MCF 10A (cell line): ENCODE data around the gene GPX4. TPM values are rescaled to one million over a fixed set of nuclear protein-coding genes. Genes with fewer than 3 reads are reported as not detected.
"Not testable (repeated sequence)": the region's sequence is repeated elsewhere in the genome, so short reads cannot be mapped to it uniquely, and the experiment has no call there.

ENCODE experiments used
- BruUV-seq: library from RNA; stranded (reverse); fragments of 400-500 nt; replicated peaks from 2 replicates; lab custom pipeline; 2021; lab: Mats Ljungman, UMichigan
- CTCF ChIA-PET: fragments of 300-600 bp; sonication (Branson Sonifier 250); formaldehyde crosslinking; extraction: SDS; loops from one replicate; lab custom pipeline; 2021; ENCODE audit warnings: antibody characterized with exemption, inconsistent platforms; lab: Yijun Ruan, JAX
- POLR2A ChIA-PET: fragments of 300-600, 350-650 bp; sonication (Branson Sonifier 250); formaldehyde crosslinking; extraction: SDS; loops from one replicate; lab custom pipeline; 2020; ENCODE audit warnings: antibody characterized with exemption, inconsistent platforms; lab: Yijun Ruan, JAX
- DNase-seq: peaks from one replicate; pipeline ENCODE4 v3.0.0-alpha.2; 2018; ENCODE audit not compliant: unreplicated experiment
- H3K27ac Mint-ChIP-seq: one replicate; pipeline ENCODE4 v1.8.0; 2022; ENCODE audit warnings: mild to moderate bottlenecking, low read depth, mixed read lengths; ENCODE audit not compliant: unreplicated experiment
- H3K27me3 Mint-ChIP-seq: one replicate; pipeline ENCODE4 v1.8.0; 2022; ENCODE audit warnings: mixed read lengths; ENCODE audit not compliant: insufficient read depth, unreplicated experiment
- H3K36me3 Mint-ChIP-seq: one replicate; pipeline ENCODE4 v1.8.0; 2022; ENCODE audit warnings: mild to moderate bottlenecking, moderate library complexity, mixed read lengths; ENCODE audit not compliant: insufficient read depth, unreplicated experiment
- H3K4me1 Mint-ChIP-seq: one replicate; pipeline ENCODE4 v1.8.0; 2022; ENCODE audit warnings: mixed read lengths; ENCODE audit not compliant: insufficient read depth, unreplicated experiment
- H3K4me3 Mint-ChIP-seq: one replicate; pipeline ENCODE4 v1.8.0; 2022; ENCODE audit warnings: mild to moderate bottlenecking, moderate library complexity, mixed read lengths; ENCODE audit not compliant: unreplicated experiment
- H3K9me3 Mint-ChIP-seq: one replicate; pipeline ENCODE4 v1.8.0; 2022; ENCODE audit warnings: mixed read lengths; ENCODE audit not compliant: unreplicated experiment
- CTCF ChIP-seq: fragments of 200-600 bp; IDR thresholded peaks from one replicate; pipeline ENCODE4 v1.8.0; 2022; ENCODE audit warnings: antibody characterized with exemption, mild to moderate bottlenecking; ENCODE audit not compliant: unreplicated experiment
- intact Hi-C: fragments of 100-400 bp; cut with micrococcal nuclease; formaldehyde crosslinking; loops from 2 replicates; pipeline ENCODE4 v1.14.1; 2022
- total RNA-seq: library from RNA; stranded (reverse); gene quantifications from 2 replicates; pipeline ENCODE4 v1.2.3, GENCODE V29; 2022

GPX4 gene
- total RNA-seq, 1 experiment from 2014 or later: 191 TPM

- no TSS peak for BruUV-seq
- Mint-ChIP-seq H3K9me3 (no peaks in the 10 kb centered on the region), H3K4me3 (no peak overlapping the region), H3K27ac (peak overlapping the region; percentile 31), H3K4me1 (peaks cover 8% of the 10 kb centered on the region), H3K27me3 (no peaks in the 10 kb centered on the region), H3K36me3 (peaks cover 66% of the 10 kb centered on the region)
- POLR2A ChIA-PET: interaction anchor here (0.9 to 1.7 kb wide), 4 partner anchors 14 to 82 kb away, joined by 3 to 7 read pairs (median 4); no protein-coding TSS in a partner anchor
- peak; percentile 72 for DNase-seq
- intact Hi-C loops: no loop called here
- TF ChIP-seq CTCF: no peak
- CTCF ChIA-PET: no interaction called here
These were observed 24.3 kb downstream of the GPX4 start for GRCh38 chr19:1128106-1128505.

- H3K27ac Mint-ChIP-seq, H3K9me3 Mint-ChIP-seq, intact Hi-C loops, H3K4me3 Mint-ChIP-seq, H3K4me1 Mint-ChIP-seq, BruUV-seq, H3K27me3 Mint-ChIP-seq, DNase-seq: not testable (repeated sequence)
- CTCF ChIA-PET: interaction anchor here (0.6 to 1.0 kb wide), 2 partner anchors 14 to 23 kb away, joined by 3 to 8 read pairs; no protein-coding TSS in a partner anchor
- POLR2A ChIA-PET: interaction anchor here (1.0 to 1.7 kb wide), 2 partner anchors 26 to 35 kb away, joined by 3 to 7 read pairs; no protein-coding TSS in a partner anchor
- H3K36me3 Mint-ChIP-seq: peaks cover 58% of the 10 kb centered on the region
These were observed 25.3 kb downstream of the GPX4 start for GRCh38 chr19:1129084-1129483.

- Mint-ChIP-seq H3K27me3 (no peaks in the 10 kb centered on the region), H3K4me1 (peaks cover 8% of the 10 kb centered on the region), H3K36me3 (peaks cover 58% of the 10 kb centered on the region), H3K9me3 (no peaks in the 10 kb centered on the region), H3K27ac (no peak overlapping the region), H3K4me3 (no peak overlapping the region)
- intact Hi-C loops: no loop called here
- no peak for TF ChIP-seq CTCF
- POLR2A ChIA-PET: interaction anchor here (1.0 to 1.7 kb wide), 2 partner anchors 26 to 35 kb away, joined by 3 to 7 read pairs; no protein-coding TSS in a partner anchor
- CTCF ChIA-PET: interaction anchor here (1.0 kb wide), 1 partner anchor 13 kb away, joined by 3 read pairs; no protein-coding TSS in a partner anchor
- BruUV-seq: no TSS peak
- no peak for DNase-seq
These were observed 25.7 kb downstream of the GPX4 start for GRCh38 chr19:1129535-1129934.

- CTCF ChIA-PET: interaction anchor here (0.6 to 1.2 kb wide), 3 partner anchors 15 to 37 kb away, joined by 3 to 4 read pairs (median 3); no protein-coding TSS in a partner anchor
- peaks cover 53% of the 10 kb centered on the region for H3K36me3 Mint-ChIP-seq
These were observed 27.2 kb downstream of the GPX4 start for GRCh38 chr19:1130771-1131717.

More at GRCh38 chr19:1130771-1131717, 27.2 kb downstream of the GPX4 start:
- H3K9me3 Mint-ChIP-seq: no peaks in the 10 kb centered on the region
- H3K4me3 Mint-ChIP-seq: peak overlapping the region; percentile 63
- intact Hi-C loops: no loop called here
- BruUV-seq: no TSS peak
- peak overlapping the region; percentile 54 for H3K27ac Mint-ChIP-seq
- TF ChIP-seq CTCF: no peak
- H3K27me3 Mint-ChIP-seq: no peaks in the 10 kb centered on the region
- DNase-seq: no peak
- POLR2A ChIA-PET: interaction anchor here (0.6 to 1.2 kb wide), 3 partner anchors 12 to 50 kb away, joined by 3 read pairs; no protein-coding TSS in a partner anchor
- H3K4me1 Mint-ChIP-seq: peaks cover 8% of the 10 kb centered on the region
